ENCODE measurements around the gene PHB1. TPM values are rescaled to one million over a fixed set of nuclear protein-coding genes. Genes with fewer than 3 reads are reported as not detected.
"Not testable (repeated sequence)": the region's sequence is repeated elsewhere in the genome, so short reads cannot be mapped to it uniquely, and the experiment has no call there.

The PHB1 gene
- total RNA-seq, 5 donors from 2014 or later (not counting 1 experiment from before 2014, with no cell fraction given) = 49.4 to 84.6 (median 74.7) TPM

DNA sequence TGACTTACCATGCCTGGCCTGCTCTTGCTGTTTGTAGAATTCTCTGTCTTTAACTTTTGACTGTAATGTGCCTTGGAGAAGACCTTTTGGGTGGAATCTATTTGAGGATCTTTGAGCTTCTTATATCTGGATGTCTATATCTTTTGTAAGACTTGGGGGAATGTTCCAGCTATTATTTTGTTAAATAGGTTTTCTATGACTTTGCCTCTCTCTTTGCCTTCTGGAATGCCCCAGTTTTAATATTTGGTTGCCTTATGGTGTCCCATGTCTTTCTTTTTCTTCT, 10.3 kb upstream of the PHB1 start:
- no peaks in the 10 kb centered on the region for H3K4me1 Mint-ChIP-seq
- Histone ChIP-seq H3K9me3 (no peaks in the 10 kb centered on the region), H3K27me3 (replicated peaks in 1 of 2; ENCODE audit: control insufficient read depth in 2 of 2, extremely low read depth in 1 of 2, insufficient read depth in 2 of 2, low read length in 1 of 2) (peaks cover 0 to 12% of the 10 kb centered on the region in 2 experiments), H3K27ac (ENCODE audit: low read length) (no peak overlapping the region), H3K4me3 (ENCODE audit: control insufficient read depth in 1 of 2, extremely low read depth in 1 of 2, low read length in 1 of 2) (no peak overlapping the region), H3K4me1 (ENCODE audit: control insufficient read depth in 1 of 2, extremely low read depth in 1 of 2, insufficient read depth in 2 of 2, low read length in 2 of 2) (no peaks in the 10 kb centered on the region), H3K36me3 (ENCODE audit: control insufficient read depth in 2 of 2, extremely low read depth in 1 of 2, insufficient read depth in 1 of 2, low read length in 1 of 2) (no peaks in the 10 kb centered on the region)
- CTCF ChIA-PET = interaction anchor here in 1 of 2 donors (0.6 to 1.0 kb wide), 3 partner anchors 109 to 583 kb away, joined by 3 to 4 read pairs (median 3); no protein-coding TSS in a partner anchor
- H3K9me3 Mint-ChIP-seq = peaks cover 0 to 10% (median 5%) of the 10 kb centered on the region in 3 donors
- DNase-seq (no peak), ATAC-seq (replicated peaks in 1 of 4) (no peak)
- no peak overlapping the region for H3K4me3 Mint-ChIP-seq
- peaks cover 4% of the 10 kb centered on the region for H3K36me3 Mint-ChIP-seq
- no peak overlapping the region for H3K27ac Mint-ChIP-seq
- H3K27me3 Mint-ChIP-seq = peaks cover 12 to 32% of the 10 kb centered on the region in 2 donors
- POLR2A ChIA-PET = no interaction called here

DNA sequence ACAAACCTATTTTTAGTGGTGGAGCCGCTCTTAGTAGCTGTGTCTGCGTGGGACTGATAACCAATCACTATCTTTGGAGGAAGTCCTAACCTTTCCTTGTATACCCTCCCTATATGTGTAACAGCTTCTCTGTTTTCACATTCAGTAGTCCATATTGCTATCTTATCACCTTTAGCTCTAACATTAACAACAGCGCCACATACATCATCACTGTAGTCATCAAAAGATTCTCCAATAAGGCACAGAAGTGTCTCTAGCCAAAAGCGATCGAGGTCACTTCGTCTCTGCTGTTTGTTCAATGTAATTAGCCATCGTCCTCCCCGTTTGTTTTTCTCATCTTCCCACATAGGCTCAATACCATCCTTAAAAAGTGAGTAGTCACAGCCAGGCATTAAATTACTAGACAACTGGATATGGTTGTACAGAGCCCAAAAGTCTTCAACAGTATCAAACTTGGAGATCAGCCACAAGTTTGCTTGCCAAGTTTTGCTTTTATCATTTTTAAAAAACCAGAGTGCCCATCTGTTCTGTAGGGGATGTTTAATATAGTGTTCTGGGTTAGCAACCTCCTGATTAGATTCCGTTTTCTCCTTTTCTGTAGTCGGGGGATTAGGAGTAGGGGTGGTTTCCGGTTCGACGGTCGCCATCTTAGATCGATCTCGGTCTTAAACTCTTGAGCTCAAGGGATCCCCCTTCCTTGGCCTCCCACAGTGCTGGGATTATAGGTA, 9.8 kb upstream of the PHB1 start:
- H3K36me3 Mint-ChIP-seq; H3K4me3 ChIP-seq (ENCODE audit: control insufficient read depth in 1 of 2, extremely low read depth in 1 of 2, low read length in 1 of 2); H3K4me1 Mint-ChIP-seq; H3K9me3 ChIP-seq; POLR2A ChIA-PET; ATAC-seq (replicated peaks in 1 of 4); H3K27ac Mint-ChIP-seq; H3K4me3 Mint-ChIP-seq; H3K4me1 ChIP-seq (ENCODE audit: control insufficient read depth in 1 of 2, extremely low read depth in 1 of 2, insufficient read depth in 2 of 2, low read length in 2 of 2); H3K36me3 ChIP-seq (ENCODE audit: control insufficient read depth in 2 of 2, extremely low read depth in 1 of 2, insufficient read depth in 1 of 2, low read length in 1 of 2); H3K27ac ChIP-seq (ENCODE audit: low read length); H3K27me3 ChIP-seq (replicated peaks in 1 of 2; ENCODE audit: control insufficient read depth in 2 of 2, extremely low read depth in 1 of 2, insufficient read depth in 2 of 2, low read length in 1 of 2); DNase-seq: not testable (repeated sequence)
- Mint-ChIP-seq H3K9me3 (peaks cover 0 to 10% (median 5%) of the 10 kb centered on the region in 3 donors), H3K27me3 (peaks cover 12 to 32% of the 10 kb centered on the region in 2 donors)
- CTCF ChIA-PET = interaction anchor here in 1 of 2 donors (1.0 kb wide), 1 partner anchor 109 kb away, joined by 4 read pairs; no protein-coding TSS in a partner anchor
- WGBS (ENCODE audit: insufficient coverage) = 88% methylated on average over 6 of the region's 16 CpGs

DNA sequence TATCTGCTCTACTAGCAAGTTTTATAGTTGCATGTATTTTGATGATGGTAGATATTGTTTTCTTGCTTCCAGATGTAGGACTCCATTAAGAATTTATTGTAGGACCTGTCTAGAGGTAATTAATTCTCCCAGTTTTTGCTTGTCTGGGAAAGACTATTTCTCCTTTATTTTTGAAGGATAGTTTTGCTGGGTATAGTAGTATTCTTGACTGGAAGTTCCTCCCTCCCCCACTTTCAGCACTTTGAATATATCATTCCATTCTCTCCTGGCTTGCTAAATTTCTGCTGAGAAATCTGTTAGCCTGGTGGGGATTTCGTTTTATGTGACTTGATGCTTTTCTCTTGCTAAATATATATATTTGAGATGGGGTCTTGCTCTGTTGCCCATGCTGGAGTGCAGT, 8.0 kb upstream of the PHB1 start:
- no peak overlapping the region for H3K4me3 Mint-ChIP-seq
- no CpG with 5 or more reads among the region's 1 CpG for WGBS (ENCODE audit: insufficient coverage)
- no peak for DNase-seq
- Histone ChIP-seq H3K36me3 (ENCODE audit: control insufficient read depth in 2 of 2, extremely low read depth in 1 of 2, insufficient read depth in 1 of 2, low read length in 1 of 2) (no peaks in the 10 kb centered on the region), H3K27ac (ENCODE audit: low read length) (no peak overlapping the region), H3K27me3 (replicated peaks in 1 of 2; ENCODE audit: control insufficient read depth in 2 of 2, extremely low read depth in 1 of 2, insufficient read depth in 2 of 2, low read length in 1 of 2) (peaks cover 0 to 5% of the 10 kb centered on the region in 2 experiments), H3K4me1 (ENCODE audit: control insufficient read depth in 1 of 2, extremely low read depth in 1 of 2, insufficient read depth in 2 of 2, low read length in 2 of 2) (no peaks in the 10 kb centered on the region), H3K4me3 (ENCODE audit: control insufficient read depth in 1 of 2, extremely low read depth in 1 of 2, low read length in 1 of 2) (no peak overlapping the region), H3K9me3 (no peaks in the 10 kb centered on the region)
- CTCF ChIA-PET = no interaction called here
- no peak overlapping the region for H3K27ac Mint-ChIP-seq
- ATAC-seq (replicated peaks in 1 of 4) = no peak
- no peaks in the 10 kb centered on the region for H3K4me1 Mint-ChIP-seq
- POLR2A ChIA-PET = no interaction called here
- H3K36me3 Mint-ChIP-seq = peaks cover 4% of the 10 kb centered on the region
- peaks cover 0 to 10% (median 5%) of the 10 kb centered on the region in 3 donors for H3K9me3 Mint-ChIP-seq
- H3K27me3 Mint-ChIP-seq = peaks cover 10 to 30% of the 10 kb centered on the region in 2 donors

DNA sequence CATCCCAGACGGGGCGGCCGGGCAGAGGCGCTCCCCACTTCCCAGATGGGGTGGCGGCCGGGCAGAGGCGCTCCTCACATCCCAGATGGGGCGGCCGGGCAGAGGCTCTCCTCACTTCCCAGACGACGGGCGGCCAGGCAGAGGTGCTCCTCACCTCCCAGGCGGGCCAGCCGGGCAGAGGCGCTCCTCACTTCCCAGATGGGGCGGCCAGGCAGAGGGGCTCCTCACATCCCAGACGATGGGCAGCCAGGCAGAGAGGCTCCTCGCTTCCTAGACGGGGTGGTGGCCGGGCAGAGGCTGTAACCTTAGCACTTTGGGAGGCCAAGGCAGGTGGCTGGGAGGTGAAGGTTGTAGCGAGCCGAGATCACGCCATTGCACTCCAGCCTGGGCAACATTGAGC, 5.1 kb upstream of the PHB1 start:
- peaks cover 4 to 15% of the 10 kb centered on the region in 2 donors for H3K27me3 Mint-ChIP-seq
- H3K27ac Mint-ChIP-seq; H3K36me3 Mint-ChIP-seq; H3K27me3 ChIP-seq (replicated peaks in 1 of 2; ENCODE audit: control insufficient read depth in 2 of 2, extremely low read depth in 1 of 2, insufficient read depth in 2 of 2, low read length in 1 of 2); H3K4me3 ChIP-seq (ENCODE audit: control insufficient read depth in 1 of 2, extremely low read depth in 1 of 2, low read length in 1 of 2); POLR2A ChIA-PET; ATAC-seq (replicated peaks in 1 of 4); H3K36me3 ChIP-seq (ENCODE audit: control insufficient read depth in 2 of 2, extremely low read depth in 1 of 2, insufficient read depth in 1 of 2, low read length in 1 of 2); H3K4me1 ChIP-seq (ENCODE audit: control insufficient read depth in 1 of 2, extremely low read depth in 1 of 2, insufficient read depth in 2 of 2, low read length in 2 of 2); H3K27ac ChIP-seq (ENCODE audit: low read length); H3K9me3 ChIP-seq; DNase-seq; H3K4me3 Mint-ChIP-seq; CTCF ChIA-PET: not testable (repeated sequence)
- peaks cover 0 to 10% (median 5%) of the 10 kb centered on the region in 3 donors for H3K9me3 Mint-ChIP-seq
- 89% methylated on average over 21 of the region's 23 CpGs for WGBS (ENCODE audit: insufficient coverage)
- H3K4me1 Mint-ChIP-seq = peaks cover 5 to 11% (median 9%) of the 10 kb centered on the region in 3 donors

DNA sequence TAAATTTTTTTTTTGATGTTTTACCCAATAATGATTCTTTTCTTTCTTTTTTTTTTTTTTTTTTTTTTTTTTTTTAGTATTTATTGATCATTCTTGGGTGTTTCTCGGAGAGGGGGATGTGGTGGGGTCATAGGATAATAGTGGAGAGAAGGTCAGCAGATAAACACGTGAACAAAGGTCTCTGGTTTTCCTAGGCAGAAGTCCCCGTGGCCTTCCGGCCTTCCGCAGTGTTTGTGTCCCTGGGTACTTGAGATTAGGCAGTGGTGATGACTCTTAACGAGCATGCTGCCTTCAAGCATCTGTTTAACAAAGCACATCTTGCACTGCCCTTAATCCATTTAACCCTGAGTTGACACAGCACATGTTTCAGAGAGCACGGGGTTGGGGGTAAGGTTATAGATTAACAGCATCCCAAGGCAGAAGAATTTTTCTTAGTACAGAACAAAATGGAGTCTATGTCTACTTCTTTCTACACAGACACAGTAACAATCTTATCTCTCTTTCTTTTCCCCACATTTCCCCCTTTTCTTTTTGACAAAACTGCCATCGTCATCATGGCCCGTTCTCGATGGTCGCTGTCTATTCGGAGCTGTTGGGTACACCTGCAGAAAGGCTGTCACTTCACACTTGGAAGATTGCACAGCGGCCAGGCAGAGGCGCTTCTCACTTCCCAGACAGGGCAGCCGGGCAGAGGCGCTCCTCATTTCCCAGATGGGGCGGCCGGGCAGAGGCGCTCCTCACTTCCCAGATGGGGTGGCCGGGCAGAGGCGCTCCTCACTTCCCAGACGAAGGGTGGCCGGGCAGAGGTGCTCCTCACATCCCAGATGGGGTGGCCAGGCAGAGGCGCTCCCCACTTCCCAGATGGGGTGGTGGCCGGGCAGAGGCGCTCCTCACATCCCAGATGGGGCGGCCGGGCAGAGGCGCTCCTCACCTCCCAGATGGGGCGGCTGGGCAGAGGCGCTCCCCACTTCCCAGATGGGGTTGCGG, 4.4 kb upstream of the PHB1 start:
- CTCF ChIA-PET = interaction anchor here (0.7 kb wide), 2 partner anchors 139 to 396 kb away, joined by 3 to 7 read pairs; no protein-coding TSS in a partner anchor
- H3K27me3 Mint-ChIP-seq; POLR2A ChIA-PET; H3K36me3 ChIP-seq (ENCODE audit: control insufficient read depth in 2 of 2, extremely low read depth in 1 of 2, insufficient read depth in 1 of 2, low read length in 1 of 2); H3K27ac Mint-ChIP-seq; H3K27me3 ChIP-seq (replicated peaks in 1 of 2; ENCODE audit: control insufficient read depth in 2 of 2, extremely low read depth in 1 of 2, insufficient read depth in 2 of 2, low read length in 1 of 2); H3K36me3 Mint-ChIP-seq; ATAC-seq (replicated peaks in 1 of 4); H3K4me3 Mint-ChIP-seq; H3K9me3 ChIP-seq; H3K27ac ChIP-seq (ENCODE audit: low read length); DNase-seq; H3K4me3 ChIP-seq (ENCODE audit: control insufficient read depth in 1 of 2, extremely low read depth in 1 of 2, low read length in 1 of 2): not testable (repeated sequence)
- H3K9me3 Mint-ChIP-seq = peaks cover 0 to 10% (median 5%) of the 10 kb centered on the region in 3 donors
- WGBS (ENCODE audit: insufficient coverage) = 92% methylated on average over 22 of the region's 32 CpGs
- H3K4me1 Mint-ChIP-seq = peaks cover 11 to 17% (median 16%) of the 10 kb centered on the region in 3 donors
- H3K4me1 ChIP-seq (ENCODE audit: control insufficient read depth in 1 of 2, extremely low read depth in 1 of 2, insufficient read depth in 2 of 2, low read length in 2 of 2) = peaks cover 8 to 14% of the 10 kb centered on the region in 2 experiments

DNA sequence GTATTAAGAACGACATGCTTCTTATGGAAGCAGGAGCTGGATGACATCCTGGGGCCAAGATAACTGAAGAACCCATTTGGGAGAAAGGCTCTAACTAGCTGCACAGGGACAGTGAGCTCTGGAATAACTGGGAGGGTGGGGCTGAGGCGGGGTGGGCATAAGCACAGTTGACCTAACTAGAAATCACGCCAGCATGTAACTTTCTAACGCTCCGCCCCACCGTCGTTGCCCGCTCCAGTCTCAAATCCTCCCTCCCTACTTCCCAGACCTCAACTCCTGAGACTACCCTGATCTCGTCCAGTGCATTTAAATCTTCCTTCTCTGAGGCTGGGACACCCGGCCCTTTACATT, 436 bp downstream of the PHB1 start:
- Histone ChIP-seq H3K27me3 (replicated peaks in 1 of 2; ENCODE audit: control insufficient read depth in 2 of 2, extremely low read depth in 1 of 2, insufficient read depth in 2 of 2, low read length in 1 of 2) (no peaks in the 10 kb centered on the region), H3K27ac (ENCODE audit: low read length) (peak overlapping the region; percentile 47), H3K4me3 (ENCODE audit: control insufficient read depth in 1 of 2, extremely low read depth in 1 of 2, low read length in 1 of 2) (peak overlapping the region; percentile 91 to 97), H3K9me3 (no peaks in the 10 kb centered on the region), H3K36me3 (ENCODE audit: control insufficient read depth in 2 of 2, extremely low read depth in 1 of 2, insufficient read depth in 1 of 2, low read length in 1 of 2) (peaks cover 0 to 36% of the 10 kb centered on the region in 2 donors), H3K4me1 (ENCODE audit: control insufficient read depth in 1 of 2, extremely low read depth in 1 of 2, insufficient read depth in 2 of 2, low read length in 2 of 2) (peaks cover 12 to 20% of the 10 kb centered on the region in 2 experiments)
- ChIA-PET CTCF (interaction anchor here in 1 of 2 donors (0.7 to 1.3 kb wide), 6 partner anchors 45 to 584 kb away, joined by 3 to 5 read pairs (median 4); no protein-coding TSS in a partner anchor), POLR2A (interaction anchor here (0.6 to 0.8 kb wide), 3 partner anchors 26 to 350 kb away, joined by 3 to 5 read pairs (median 4); no protein-coding TSS in a partner anchor)
- no peaks in the 10 kb centered on the region for H3K9me3 Mint-ChIP-seq
- no peak for ATAC-seq (replicated peaks in 1 of 4)
- no peak for DNase-seq
- H3K4me1 Mint-ChIP-seq = peaks cover 26 to 27% (median 26%) of the 10 kb centered on the region in 3 donors
- peak overlapping the region; percentile 89 to 95 for H3K27ac Mint-ChIP-seq
- H3K27me3 Mint-ChIP-seq = peaks cover 0 to 1% of the 10 kb centered on the region in 2 donors
- H3K4me3 Mint-ChIP-seq = peak overlapping the region; percentile 91 to 97 (median 96)
- peaks cover 22% of the 10 kb centered on the region for H3K36me3 Mint-ChIP-seq
- WGBS (ENCODE audit: insufficient coverage) = 2% methylated on average over 9 of the region's 10 CpGs

Data from T-cell (primary cell).